SU-DHL-6 (cell line): ENCODE data around the gene SLC7A9.

Experiments
- CTCF ChIP-seq: fragments of 200-600 bp; sonication (generic); IDR thresholded peaks from one replicate; pipeline ENCODE4 v1.5.1; 2017; ENCODE audit warnings: antibody characterized with exemption, mild to moderate bottlenecking, low read length, moderate library complexity; ENCODE audit not compliant: insufficient read depth, poor library complexity, severe bottlenecking
- EZH2phosphoT487 ChIP-seq: fragments of 200-600 bp; sonication (generic), shearing (Covaris generic); conservative IDR thresholded peaks from 2 replicates; pipeline ENCODE4 v1.6.1; 2018; ENCODE audit warnings: mild to moderate bottlenecking, antibody characterized with exemption, low read length, moderate library complexity, mixed read lengths

- TF ChIP-seq CTCF, result no peak
- TF ChIP-seq EZH2phosphoT487, result no peak
These were observed 18.1 kb upstream of the SLC7A9 start for GRCh38 chr19:32887572-32888215.
